CD14-positive monocyte (primary cell): Measurements from ENCODE around the gene PAM. TPM values are rescaled to one million over a fixed set of nuclear protein-coding genes. Genes with fewer than 3 reads are reported as not detected.

Experiments
- DNase-seq, 3 donors: peaks; one replicate each; pipeline ENCODE4 v3.0.0-alpha.2; 2011 to 2022
- H2AFZ ChIP-seq: 2 replicates; pipeline ENCODE4 v1.6.0; 2012; ENCODE audit warnings: mild to moderate bottlenecking, low read depth, low read length, inconsistent platforms; ENCODE audit not compliant: insufficient read depth, poor library complexity, severe bottlenecking
- H3K27ac ChIP-seq, 2 donors: 1 replicate in 1 of 2; 2 replicates in 1 of 2; pipeline ENCODE4 v1.5.1; 2012 to 2013; ENCODE audit warnings: low read length in 2 of 2, control low read depth in 1 of 2, inconsistent platforms in 1 of 2, low read depth in 1 of 2, mild to moderate bottlenecking in 1 of 2
- H3K27me3 ChIP-seq, 2 donors: one replicate each; pipeline versions ENCODE4 v1.6.0 to v1.6.1; 2011 to 2013; ENCODE audit warnings: low read length in 2 of 2; ENCODE audit not compliant: control insufficient read depth in 2 of 2, insufficient read depth in 2 of 2
- H3K36me3 ChIP-seq, 2 donors: replicated peaks in 1 of 2; 1 replicate in 1 of 2; 2 replicates in 1 of 2; pipeline versions ENCODE4 v1.5.1 to v1.6.1; 2012 to 2013; ENCODE audit warnings: low read length in 2 of 2, control low read depth in 1 of 2, inconsistent platforms in 1 of 2, mild to moderate bottlenecking in 1 of 2; ENCODE audit not compliant: insufficient read depth in 2 of 2, control insufficient read depth in 1 of 2
- H3K4me1 ChIP-seq, 2 donors: 1 replicate in 1 of 2; 2 replicates in 1 of 2; pipeline versions ENCODE4 v1.5.1 to v1.6.1; 2012 to 2013; ENCODE audit warnings: low read length in 2 of 2, control low read depth in 1 of 2, inconsistent platforms in 1 of 2, mild to moderate bottlenecking in 1 of 2, moderate library complexity in 1 of 2; ENCODE audit not compliant: insufficient read depth in 2 of 2, control insufficient read depth in 1 of 2
- H3K4me2 ChIP-seq: replicated peaks from 2 replicates; pipeline ENCODE3; 2012; ENCODE audit warnings: low read length, moderate library complexity, mild to moderate bottlenecking; ENCODE audit not compliant: poor library complexity, severe bottlenecking; ENCODE audit errors: extremely low read depth
- H3K4me3 ChIP-seq, 3 experiments: fragments of 200-600 bp in 1 of 3; sonication (generic) in 1 of 3; replicated peaks in 1 of 3; 1 replicate in 2 of 3; 2 replicates in 1 of 3; pipeline ENCODE4 v1.5.1; 2011 to 2013; ENCODE audit warnings: low read length in 3 of 3, mild to moderate bottlenecking in 3 of 3, control low read depth in 2 of 3, low read depth in 2 of 3, inconsistent platforms in 1 of 3, moderate library complexity in 1 of 3
- H3K79me2 ChIP-seq: 2 replicates; pipeline ENCODE4 v1.6.0; 2012; ENCODE audit warnings: mild to moderate bottlenecking, control low read depth, inconsistent platforms, low read length, moderate library complexity; ENCODE audit not compliant: insufficient read depth
- H3K9ac ChIP-seq: 2 replicates; pipeline ENCODE4 v1.6.0; 2017; ENCODE audit warnings: low read length, mild to moderate bottlenecking; ENCODE audit not compliant: insufficient read depth, poor library complexity, severe bottlenecking
- H3K9me3 ChIP-seq, 2 donors: replicated peaks in 1 of 2; 1 replicate in 1 of 2; 2 replicates in 1 of 2; pipeline versions ENCODE4 v1.5.1 to v1.6.1; 2012 to 2013; ENCODE audit warnings: low read length in 2 of 2, control low read depth in 1 of 2; ENCODE audit not compliant: control insufficient read depth in 1 of 2, insufficient read depth in 1 of 2
- H4K20me1 ChIP-seq: 2 replicates; pipeline ENCODE4 v1.6.0; 2012; ENCODE audit warnings: mild to moderate bottlenecking, low read length, control low read depth, moderate library complexity; ENCODE audit not compliant: insufficient read depth
- H3K27ac Mint-ChIP-seq, 7 donors: one replicate each; pipeline ENCODE4 v1.8.0; 2020; ENCODE audit warnings: mild to moderate bottlenecking in 7 of 7, mixed read lengths in 7 of 7, moderate library complexity in 6 of 7, inconsistent platforms in 2 of 7
- H3K27me3 Mint-ChIP-seq, 3 donors: one replicate each; pipeline ENCODE4 v1.8.0; 2021 to 2022; ENCODE audit warnings: low read depth in 3 of 3, mild to moderate bottlenecking in 3 of 3, mixed read lengths in 3 of 3, moderate library complexity in 3 of 3, inconsistent platforms in 1 of 3
- H3K36me3 Mint-ChIP-seq, 2 donors: one replicate each; pipeline ENCODE4 v1.8.0; 2020; ENCODE audit warnings: mixed read lengths in 2 of 2, inconsistent platforms in 1 of 2, mild to moderate bottlenecking in 1 of 2
- H3K4me1 Mint-ChIP-seq: one replicate; pipeline ENCODE4 v1.8.0; 2020; ENCODE audit warnings: mild to moderate bottlenecking, mixed read lengths
- H3K4me3 Mint-ChIP-seq, 2 donors: one replicate each; pipeline ENCODE4 v1.8.0; 2020; ENCODE audit warnings: mild to moderate bottlenecking in 2 of 2, mixed read lengths in 2 of 2, moderate library complexity in 1 of 2
- H3K9me3 Mint-ChIP-seq, 7 donors: one replicate each; pipeline ENCODE4 v1.8.0; 2020 to 2022; ENCODE audit warnings: mixed read lengths in 7 of 7, mild to moderate bottlenecking in 6 of 7, moderate library complexity in 6 of 7, inconsistent platforms in 2 of 7
- WGBS: methylation state at CpG from one replicate; pipeline ENCODE4 v1.1.5; 2013; ENCODE audit warnings: missing lambda C conversion rate; ENCODE audit not compliant: insufficient coverage; 5-methylcytosine and 5-hydroxymethylcytosine counted together
- intact Hi-C, 2 donors: fragments of 100-400 bp; cut with micrococcal nuclease; formaldehyde crosslinking; loops; one replicate each; pipeline versions ENCODE4 v1.15.0 to v1.15.1; 2023
- polyA plus RNA-seq, 3 donors: library from polyadenylated mRNA; depleted of rRNA in 1 of 3; unstranded in 2 of 3; stranded (reverse) in 1 of 3; fragments of 300-500 nt in 2 of 3; fragments of >200 nt in 1 of 3; fragmentation: Illumina TruSeq in 2 of 3; gene quantifications; 1 replicate in 2 of 3; 2 replicates in 1 of 3; pipeline ENCODE4 v1.2.3, GENCODE V29; 2012 to 2021
- TF ChIP-seq, protein P1 (sequence below): fragments of 200-600 bp; IDR thresholded peaks from one replicate; pipeline ENCODE4 v1.8.0; 2022; ENCODE audit warnings: antibody characterized with exemption, mild to moderate bottlenecking

Gene PAM
- polyA plus RNA-seq, 3 donors: 11.8 to 27.4 (median 12.8) TPM

DNA sequence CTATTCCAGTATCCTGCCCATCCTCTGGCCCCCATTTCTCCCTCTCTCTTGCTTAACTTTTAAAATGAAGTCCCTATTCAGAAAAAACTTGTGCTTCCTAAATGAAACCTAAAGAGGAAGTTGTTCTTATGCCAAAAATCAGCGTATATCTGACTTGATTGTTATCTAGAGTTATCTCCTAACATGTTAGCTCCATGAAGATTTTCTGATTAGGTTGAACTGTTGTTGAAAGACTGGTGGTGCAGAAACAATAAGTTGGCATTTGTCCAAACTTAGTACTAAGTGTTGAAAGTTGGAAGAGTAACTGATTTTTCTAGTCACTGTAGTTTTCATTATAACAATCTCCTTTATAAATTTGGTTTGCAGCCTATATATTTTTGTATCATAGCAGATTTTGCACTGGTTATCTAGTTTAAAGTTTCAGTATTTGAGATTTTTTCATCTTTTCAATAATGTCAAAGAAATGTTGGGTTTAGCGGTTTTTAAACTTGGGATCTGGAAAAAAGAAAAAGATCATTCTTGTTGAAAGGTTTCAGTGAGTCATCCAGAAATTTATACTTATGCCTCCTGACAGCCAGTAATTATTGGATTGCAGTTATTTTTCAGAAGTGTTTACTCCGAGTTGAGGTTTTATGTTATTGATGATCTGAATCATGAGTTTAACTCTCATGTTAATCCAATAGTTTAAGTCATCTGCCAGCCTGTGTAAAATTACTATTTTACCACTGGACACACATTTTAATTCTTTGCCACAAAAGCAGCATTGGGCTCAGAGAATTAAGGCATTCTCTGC, 60.6 kb downstream of the PAM start:
- no CpG with 5 or more reads among the region's 3 CpGs for WGBS
- Histone ChIP-seq H3K9ac (no peak overlapping the region), H3K27ac (no peak overlapping the region), H3K79me2 (no peaks in the 10 kb centered on the region), H3K4me1 (peaks cover 12 to 15% of the 10 kb centered on the region in 2 donors), H3K4me3 (peak overlapping the region in 1 of 3 experiments; percentile 16), H3K9me3 (no peaks in the 10 kb centered on the region), H3K36me3 (no peaks in the 10 kb centered on the region), H2AFZ (peak overlapping the region; percentile 29), H3K4me2 (peak overlapping the region; percentile 29), H4K20me1 (no peaks in the 10 kb centered on the region), H3K27me3 (no peaks in the 10 kb centered on the region)
- Mint-ChIP-seq H3K27me3 (no peaks in the 10 kb centered on the region), H3K9me3 (no peaks in the 10 kb centered on the region), H3K4me3 (peak overlapping the region in 1 of 2 donors; percentile 54), H3K27ac (peak overlapping the region in 1 of 7 donors; percentile 30), H3K36me3 (no peaks in the 10 kb centered on the region), H3K4me1 (peaks cover 31% of the 10 kb centered on the region)
- peak in 1 of 3 donors; percentile 34 for DNase-seq
- intact Hi-C loops: no loop called here
- TF ChIP-seq, protein P1, sequence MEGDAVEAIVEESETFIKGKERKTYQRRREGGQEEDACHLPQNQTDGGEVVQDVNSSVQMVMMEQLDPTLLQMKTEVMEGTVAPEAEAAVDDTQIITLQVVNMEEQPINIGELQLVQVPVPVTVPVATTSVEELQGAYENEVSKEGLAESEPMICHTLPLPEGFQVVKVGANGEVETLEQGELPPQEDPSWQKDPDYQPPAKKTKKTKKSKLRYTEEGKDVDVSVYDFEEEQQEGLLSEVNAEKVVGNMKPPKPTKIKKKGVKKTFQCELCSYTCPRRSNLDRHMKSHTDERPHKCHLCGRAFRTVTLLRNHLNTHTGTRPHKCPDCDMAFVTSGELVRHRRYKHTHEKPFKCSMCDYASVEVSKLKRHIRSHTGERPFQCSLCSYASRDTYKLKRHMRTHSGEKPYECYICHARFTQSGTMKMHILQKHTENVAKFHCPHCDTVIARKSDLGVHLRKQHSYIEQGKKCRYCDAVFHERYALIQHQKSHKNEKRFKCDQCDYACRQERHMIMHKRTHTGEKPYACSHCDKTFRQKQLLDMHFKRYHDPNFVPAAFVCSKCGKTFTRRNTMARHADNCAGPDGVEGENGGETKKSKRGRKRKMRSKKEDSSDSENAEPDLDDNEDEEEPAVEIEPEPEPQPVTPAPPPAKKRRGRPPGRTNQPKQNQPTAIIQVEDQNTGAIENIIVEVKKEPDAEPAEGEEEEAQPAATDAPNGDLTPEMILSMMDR: no peak

- H3K4me1 Mint-ChIP-seq: peaks cover 31% of the 10 kb centered on the region
- TF ChIP-seq, protein P1: no peak
- peaks cover 12 to 15% of the 10 kb centered on the region in 2 donors for H3K4me1 ChIP-seq
- no peaks in the 10 kb centered on the region for H3K9me3 ChIP-seq
- no peak overlapping the region for H3K27ac ChIP-seq
- H3K4me2 ChIP-seq: no peak overlapping the region
- peaks cover 0 to 2% (median 0%) of the 10 kb centered on the region in 7 donors for H3K9me3 Mint-ChIP-seq
- no peak overlapping the region for H3K9ac ChIP-seq
- H3K27me3 Mint-ChIP-seq: no peaks in the 10 kb centered on the region
- no peak overlapping the region for H3K4me3 Mint-ChIP-seq
- H3K27ac Mint-ChIP-seq: no peak overlapping the region
- no peaks in the 10 kb centered on the region for H3K27me3 ChIP-seq
- intact Hi-C loops: no loop called here
- H2AFZ ChIP-seq: no peak overlapping the region
- H3K36me3 Mint-ChIP-seq: no peaks in the 10 kb centered on the region
- no peak for DNase-seq
- WGBS: no CpG with 5 or more reads among the region's 1 CpG
- no peaks in the 10 kb centered on the region for H3K79me2 ChIP-seq
- H3K4me3 ChIP-seq: no peak overlapping the region
- no peaks in the 10 kb centered on the region for H4K20me1 ChIP-seq
- H3K36me3 ChIP-seq: no peaks in the 10 kb centered on the region
Observed at GRCh38 chr5:102818345-102818744, 63.2 kb downstream of the PAM start.
